Heart left ventricle (tissue), 16 donors: ENCODE measurements around the gene NUSAP1. TPM values are rescaled to one million over a fixed set of nuclear protein-coding genes. Genes with fewer than 3 reads are reported as not detected.

Source experiments
- ATAC-seq, 4 donors: fragments of 200-7000 bp; cut with Tn5 transposase; one replicate each; pipeline ENCODE4 v1.9.1; 2020 to 2022; ENCODE audit warnings: moderate library complexity in 4 of 4, mild to moderate bottlenecking in 3 of 4, moderate number of reproducible peaks in 1 of 4
- DNase-seq, 5 donors: peaks; one replicate each; pipeline ENCODE4 v3.0.0-alpha.2; 2020
- H3K27ac ChIP-seq, 12 donors: fragments of 200-600 bp; sonication (generic) in 4 of 12; one replicate each; pipeline versions ENCODE4 v1.5.0 to v1.8.0; 2016 to 2022; ENCODE audit warnings: mild to moderate bottlenecking in 2 of 12
- H3K27me3 ChIP-seq, 9 donors: fragments of 200-600 bp; sonication (generic) in 2 of 9; one replicate each; pipeline versions ENCODE4 v1.5.1 to v1.8.0; 2016 to 2022; ENCODE audit warnings: mild to moderate bottlenecking in 3 of 9
- H3K36me3 ChIP-seq, 9 donors: fragments of 200-600 bp; sonication (generic) in 2 of 9; one replicate each; pipeline versions ENCODE4 v1.5.0 to v1.8.0; 2018 to 2022; ENCODE audit warnings: mild to moderate bottlenecking in 2 of 9
- H3K4me1 ChIP-seq, 12 donors: fragments of 200-600 bp; sonication (generic) in 4 of 12; one replicate each; pipeline versions ENCODE4 v1.5.0 to v1.8.0; 2016 to 2022; ENCODE audit warnings: mild to moderate bottlenecking in 3 of 12
- H3K4me3 ChIP-seq, 12 donors: fragments of 200-600 bp; sonication (generic) in 4 of 12; one replicate each; pipeline versions ENCODE4 v1.5.0 to v1.8.0; 2017 to 2022; ENCODE audit warnings: mild to moderate bottlenecking in 9 of 12, moderate library complexity in 4 of 12
- H3K9me3 ChIP-seq, 12 donors: fragments of 200-600 bp; sonication (generic) in 4 of 12; one replicate each; pipeline versions ENCODE4 v1.5.0 to v1.8.0; 2016 to 2022; ENCODE audit warnings: mild to moderate bottlenecking in 1 of 12
- CTCF ChIP-seq, 12 donors: fragments of 200-600 bp; sonication (generic) in 4 of 12; IDR thresholded peaks; one replicate each; pipeline versions ENCODE4 v1.5.0 to v1.8.0; 2018 to 2022; ENCODE audit warnings: antibody characterized with exemption in 12 of 12, mild to moderate bottlenecking in 5 of 12
- POLR2A ChIP-seq, 2 donors: fragments of 450-650 bp; IDR thresholded peaks; one replicate each; pipeline ENCODE4 v1.6.1; 2017; ENCODE audit warnings: antibody characterized with exemption in 2 of 2, mild to moderate bottlenecking in 2 of 2, moderate library complexity in 2 of 2
- WGBS, 4 donors: extraction: QIAGEN DNeasy Blood & Tissue Kit in 2 of 4; methylation state at CpG; one replicate each; pipeline versions ENCODE4 v1.1.5 to v1.1.7; 2013 to 2018; 5-methylcytosine and 5-hydroxymethylcytosine counted together
- intact Hi-C, 10 donors: fragments of 100-400 bp; cut with DNase I; formaldehyde crosslinking; loops; one replicate each; pipeline versions ENCODE4 v1.11.1 to v1.14.2; 2022
- polyA plus RNA-seq, 2 donors: library from polyadenylated mRNA; stranded (reverse); fragments of 200-250 nt; gene quantifications; one replicate each; pipeline ENCODE4 v1.2.3, GENCODE V29; 2013
- total RNA-seq, 9 donors: library from RNA; depleted of rRNA in 2 of 9; stranded (reverse); fragments of >200 nt in 2 of 9; fragmentation: NEBNext Ultra II Directional in 3 of 9; extraction: Animal tissue kit (Norgen Biotek cat#: 25700) in 3 of 9; gene quantifications; one replicate each; pipeline versions ENCODE4 v1.1.0 to v1.2.4, GENCODE V29; 2016 to 2023
- donor health status: ischemic (EF 13 %, LVEDD 7.1; RV severe dilation, severe dysfunction).
- donor health status: healthy with polysubstance abuse.
- donor health status: DM: no; HTN: yes; CAD: no.
- donor health status: DM: no; HTN: no; CAD: no.
- donor health status: ischemic (EF 25% LVEDD 6.9; RV normal size, moderate dysfunction).
- donor health status: ischemic (EF 25% LVEDD 5.7; RV mildly dilated, moderate dysfunction).
- donor health status: healthy.
- donor health status: DM: yes; HTN: yes; CAD: no.
- donor health status: ischemic (EF 35%, LVEDD 5.7; RV mildly dilated, moderate dysfunction).
- donor health status: nonischemic (EF 11% LVEDD 7.7; RV severe dilation, severe dysfunction).
- donor health status: DM: yes; HTN: yes; CAD: no.
- donor health status: PGD.
- donor health status: ischemic (EF 29% LVEDD 5.4; RV normal size, mild dysfunction).
- donor health status: nonischemic (EF 23%, LVEDD 6.1; RV moderate dilation, normal function).

The NUSAP1 gene
- total and polyA plus RNA-seq, 11 donors = 0.23 to 23.1 (median 1.1) TPM

GRCh38 chr15:41284427-41285177 is 48.1 kb upstream of the NUSAP1 start:
- intact Hi-C loops = loop anchor here in 7 of 10 donors (1.0 to 10.0 kb wide), 5 partner anchors 48 to 1240 kb away; partner anchors contain the start of genes CHP1 (in 7 of the 7), EXD1 (in 6 of the 7), NUSAP1 (in 1 of the 7) and OIP5 (in 1 of the 7)
- Histone ChIP-seq H3K27ac (peak overlapping the region; percentile 83 to 99 (median 94)), H3K27me3 (no peaks in the 10 kb centered on the region), H3K36me3 (peaks cover 0 to 53% (median 48%) of the 10 kb centered on the region in 9 donors), H3K9me3 (no peaks in the 10 kb centered on the region), H3K4me1 (peaks cover 3 to 52% (median 31%) of the 10 kb centered on the region in 12 donors), H3K4me3 (peak overlapping the region; percentile 52 to 99 (median 87))
- WGBS, 4 donors = 1 to 3% (median 2%) methylated on average over 20 of the region's 20 CpGs
- TF ChIP-seq POLR2A (IDR thresholded peaks at IDR 0.05) = no peak
- no peak for TF ChIP-seq CTCF (IDR thresholded peaks at IDR 0.05)
- peak in 3 of 4 donors; percentile 14 to 32 (median 15) for ATAC-seq
- DNase-seq = peak in 2 of 5 donors; percentile 21 to 25

GRCh38 chr15:41285285-41285684 is 47.4 kb upstream of the NUSAP1 start:
- Histone ChIP-seq H3K36me3 (peaks cover 0 to 53% (median 41%) of the 10 kb centered on the region in 9 donors), H3K27ac (peak overlapping the region in 8 of 12 donors; percentile 93 to 99 (median 96))

DNA sequence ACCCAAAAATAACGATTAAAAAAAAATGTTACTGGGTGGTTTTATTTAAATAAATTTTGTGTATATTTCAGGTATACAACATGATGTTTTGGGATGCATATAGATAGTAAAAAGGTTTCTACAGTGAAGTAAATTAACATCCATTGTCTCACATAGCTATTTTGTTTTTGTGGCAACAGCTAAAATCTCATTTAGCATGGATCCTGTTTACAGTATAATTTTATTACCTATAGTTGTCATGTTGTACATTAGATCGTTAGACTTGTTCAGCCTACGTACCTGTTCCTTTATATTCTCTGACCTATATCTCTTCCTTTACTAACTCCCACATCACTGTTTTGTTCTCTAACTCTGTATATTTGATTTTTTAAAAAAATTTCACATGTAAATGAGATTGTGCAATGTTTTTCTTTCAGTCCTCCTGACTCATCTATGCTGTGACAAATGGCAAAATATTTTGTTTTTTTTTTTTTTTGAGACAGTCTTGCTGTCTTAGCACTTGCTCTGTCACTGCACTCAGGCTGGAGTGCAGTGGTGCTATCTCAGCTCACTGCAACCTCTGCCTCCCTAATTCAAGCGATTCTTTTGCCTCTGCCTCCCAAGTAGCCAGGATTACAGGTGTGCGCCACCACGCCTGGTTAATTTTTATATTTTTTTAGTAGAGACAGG is 45.9 kb upstream of the NUSAP1 start:
- WGBS, 4 donors = 94 to 96% (median 96%) methylated on average over 6 of the region's 6 CpGs
- ATAC-seq (no peak), DNase-seq (no peak)
- no peak overlapping the region for H3K27ac ChIP-seq
- TF ChIP-seq CTCF (IDR thresholded peaks at IDR 0.05) (no peak), POLR2A (IDR thresholded peaks at IDR 0.05) (no peak)
- no peaks in the 10 kb centered on the region for H3K9me3 ChIP-seq
- no peaks in the 10 kb centered on the region for H3K27me3 ChIP-seq
- intact Hi-C loops = loop anchor here in 2 of 10 donors (10.0 kb wide), 2 partner anchors 52 to 1242 kb away; partner anchors contain the start of genes CHP1 (in 1 of the 2) and EXD1 (in 1 of the 2)
- peaks cover 3 to 63% (median 31%) of the 10 kb centered on the region in 12 donors for H3K4me1 ChIP-seq
- no peak overlapping the region for H3K4me3 ChIP-seq
- H3K36me3 ChIP-seq = peaks cover 0 to 68% (median 52%) of the 10 kb centered on the region in 9 donors

More at GRCh38 chr15:41285285-41285684, 47.4 kb upstream of the NUSAP1 start:
- ATAC-seq (no peak), DNase-seq (no peak)
- no peaks in the 10 kb centered on the region for H3K27me3 ChIP-seq
- peak overlapping the region; percentile 23 to 99 (median 87) for H3K4me3 ChIP-seq
- intact Hi-C loops = loop anchor here in 2 of 10 donors (10.0 kb wide), 2 partner anchors 50 to 1240 kb away; partner anchors contain the start of genes CHP1 (in 1 of the 2) and EXD1 (in 1 of the 2)
- H3K9me3 ChIP-seq = no peaks in the 10 kb centered on the region
- TF ChIP-seq CTCF (IDR thresholded peaks at IDR 0.05) (no peak), POLR2A (IDR thresholded peaks at IDR 0.05) (no peak)
- H3K4me1 ChIP-seq = peaks cover 3 to 52% (median 31%) of the 10 kb centered on the region in 12 donors
- 39 to 52% (median 41%) methylated on average over 7 of the region's 7 CpGs for WGBS, 4 donors
